HepG2 (cell line): Measurements from ENCODE around the gene HMGN4. TPM values are rescaled to one million over a fixed set of nuclear protein-coding genes. Genes with fewer than 3 reads are reported as not detected.
A peak's percentile ranks its signal among the peaks of the same experiment; 100 is the strongest.

ENCODE experiments used
- AFF4 ChIP-seq: sonication (generic); formaldehyde crosslinking; IDR thresholded peaks from 2 replicates; pipeline ENCODE4 v1.4.0; 2020; ENCODE audit warnings: missing genetic modification reagents
- BCLAF1 ChIP-seq: fragments of 450-650 bp; IDR thresholded peaks from 2 replicates; pipeline ENCODE4 v1.6.1; 2017; ENCODE audit warnings: mild to moderate bottlenecking
- CHD2 ChIP-seq: IDR thresholded peaks from 2 replicates; pipeline ENCODE4 v1.6.1; 2011; ENCODE audit warnings: low read depth, low read length, improper control_type of control experiment
- EP300 ChIP-seq, 3 experiments: sonication (generic) in 1 of 3; formaldehyde crosslinking in 1 of 3; IDR thresholded peaks; 2 replicates each; pipeline versions ENCODE4 v1.5.1 to v1.6.1; 2011 to 2020; ENCODE audit warnings: low read depth in 2 of 3, low read length in 2 of 3, borderline replicate concordance in 1 of 3, improper control_type of control experiment in 1 of 3, mild to moderate bottlenecking in 1 of 3, missing genetic modification reagents in 1 of 3, moderate library complexity in 1 of 3
- HMG20A ChIP-seq: IDR thresholded peaks from 2 replicates; pipeline ENCODE4 v1.6.1; 2016; ENCODE audit warnings: borderline replicate concordance
- KDM5B ChIP-seq: sonication (generic); formaldehyde crosslinking; IDR thresholded peaks from 2 replicates; pipeline ENCODE4 v1.4.0; 2020; ENCODE audit warnings: missing genetic modification reagents, mild to moderate bottlenecking, borderline replicate concordance
- MED1 ChIP-seq: sonication (generic); formaldehyde crosslinking; IDR thresholded peaks from 2 replicates; pipeline ENCODE4 v1.4.0; 2020; ENCODE audit warnings: missing genetic modification reagents
- MIER2 ChIP-seq: IDR thresholded peaks from 2 replicates; pipeline ENCODE4 v1.6.1; 2016; ENCODE audit warnings: missing biosample characterization, missing genetic modification reagents
- ZBTB43 ChIP-seq: sonication (generic); formaldehyde crosslinking; conservative IDR thresholded peaks from 2 replicates; pipeline ENCODE4 v1.4.0; 2020; ENCODE audit warnings: missing genetic modification reagents
- ZBTB44 ChIP-seq: sonication (generic); formaldehyde crosslinking; IDR thresholded peaks from 2 replicates; pipeline ENCODE4 v1.4.0; 2020; ENCODE audit warnings: missing genetic modification reagents
- ZFP41 ChIP-seq: sonication (generic); formaldehyde crosslinking; IDR thresholded peaks from 2 replicates; pipeline ENCODE4 v1.4.0; 2020; ENCODE audit warnings: mild to moderate bottlenecking, missing genetic modification reagents, borderline replicate concordance
- ZFY ChIP-seq: sonication (generic); formaldehyde crosslinking; IDR thresholded peaks from 2 replicates; pipeline ENCODE4 v1.4.0; 2020; ENCODE audit warnings: missing genetic modification reagents
- ZNF224 ChIP-seq: sonication (generic); formaldehyde crosslinking; IDR thresholded peaks from 2 replicates; pipeline ENCODE4 v1.5.0; 2020; ENCODE audit warnings: mild to moderate bottlenecking, missing genetic modification reagents
- ZNF296 ChIP-seq: sonication (generic); formaldehyde crosslinking; conservative IDR thresholded peaks from 2 replicates; pipeline ENCODE4 v1.5.0; 2020; ENCODE audit warnings: mild to moderate bottlenecking, missing genetic modification reagents
- ZNF547 ChIP-seq: sonication (generic); formaldehyde crosslinking; IDR thresholded peaks from 2 replicates; pipeline ENCODE4 v1.5.1; 2020; ENCODE audit warnings: mild to moderate bottlenecking, missing genetic modification reagents
- ZNF597 ChIP-seq: sonication (generic); formaldehyde crosslinking; IDR thresholded peaks from 2 replicates; pipeline ENCODE4 v1.5.0; 2020; ENCODE audit warnings: missing genetic modification reagents
- ZNF7 ChIP-seq: IDR thresholded peaks from 2 replicates; pipeline ENCODE4 v1.6.1; 2016; ENCODE audit warnings: missing biosample characterization, missing genetic modification reagents
- ZNF788 ChIP-seq: sonication (generic); formaldehyde crosslinking; IDR thresholded peaks from 2 replicates; pipeline ENCODE4 v1.5.0; 2020; ENCODE audit warnings: mild to moderate bottlenecking, missing genetic modification reagents, borderline replicate concordance
- polyA plus RNA-seq, 8 experiments: library from polyadenylated mRNA; depleted of rRNA in 3 of 8; stranded (reverse) in 7 of 8; unstranded in 1 of 8; fragments of >200 nt; fragmentation: Illumina TruSeq in 4 of 8; extraction: Trizol in 4 of 8; gene quantifications; 2 replicates each; pipeline versions ENCODE4 v1.2.1 to v1.2.3, GENCODE V29; 2011 to 2016; ENCODE audit warnings: low read depth in 4 of 8, missing spikeins in 1 of 8, mixed read lengths in 1 of 8; ENCODE audit not compliant: insufficient read depth in 1 of 8
- total RNA-seq, 5 experiments: library from RNA; depleted of rRNA; stranded (reverse); fragments of >200 nt; fragmentation: Illumina TruSeq; extraction: Trizol; gene quantifications; 2 replicates each; pipeline ENCODE4 v1.2.3, GENCODE V29; 2016; ENCODE audit warnings: low read depth in 1 of 5

The HMGN4 gene
- total and polyA plus RNA-seq, 2 of the 13 experiments (the other 11 are each of a cell fraction or from before 2014, with no cell fraction given), result 39.9 to 52.1 TPM

- TF ChIP-seq BCLAF1, result no peak
- TF ChIP-seq ZBTB43 (CRISPR knock-in tag), result no peak
- no peak for TF ChIP-seq AFF4 (CRISPR knock-in tag)
- no peak for TF ChIP-seq MIER2
- TF ChIP-seq ZNF597 (CRISPR knock-in tag), result no peak
- TF ChIP-seq ZNF788, result no peak
- TF ChIP-seq ZFY (CRISPR knock-in tag), result no peak
- no peak for TF ChIP-seq ZFP41 (CRISPR knock-in tag)
- TF ChIP-seq CHD2, result no peak
- TF ChIP-seq MED1 (CRISPR knock-in tag), result peak; percentile 67; the same call in 1 of the 2 replicates
- TF ChIP-seq EP300 (IDR thresholded peaks at IDR 0.05; ENCODE audit: low read depth in 2 of 2, low read length in 2 of 2), result no peak
- no peak for TF ChIP-seq EP300 (CRISPR knock-in tag; IDR thresholded peaks at IDR 0.05; ENCODE audit: borderline replicate concordance)
- TF ChIP-seq KDM5B, result no peak
- no peak for TF ChIP-seq ZNF7 (CRISPR knock-in tag)
- TF ChIP-seq HMG20A, result no peak; the same call in 1 of the 2 replicates
- no peak for TF ChIP-seq ZNF547 (CRISPR knock-in tag)
- TF ChIP-seq ZNF224 (CRISPR knock-in tag), result no peak
- no peak for TF ChIP-seq ZBTB44 (CRISPR knock-in tag)
- TF ChIP-seq ZNF296, result no peak
Measured at GRCh38 chr6:26576929-26577719, 39.0 kb downstream of the HMGN4 start (continued).
